ENCODE results near the gene DENND4C. TPM values are rescaled to one million over a fixed set of nuclear protein-coding genes. Genes with fewer than 3 reads are reported as not detected.
"Not testable (repeated sequence)": the region's sequence is repeated elsewhere in the genome, so short reads cannot be mapped to it uniquely, and the experiment has no call there.

DENND4C gene
- 91.5 TPM for total RNA-seq

GRCh38 chr9:19230355-19231125 lies at the start of gene DENND4C:
TSS of gene DENND4C (plus strand) at chr9:19230693. CDS start at chr9:19276175, 45,482 bp downstream.
- peaks cover 34% of the 10 kb centered on the region for H3K4me1 ChIP-seq (ENCODE audit: insufficient read depth, low read length)
- no peaks in the 10 kb centered on the region for H3K27me3 ChIP-seq (ENCODE audit: insufficient read depth, low read length)
- H3K4me3 ChIP-seq (ENCODE audit: low read length) = peak within 1 kb of the TSS; percentile 85
- no peaks in the 10 kb centered on the region for H3K9me3 ChIP-seq (ENCODE audit: low read depth, low read length)

GRCh38 chr9:19180991-19181390 lies 49.5 kb upstream of the DENND4C start:
- Histone ChIP-seq H3K4me3 (ENCODE audit: low read length) (no peak overlapping the region), H3K27me3 (ENCODE audit: insufficient read depth, low read length) (no peaks in the 10 kb centered on the region), H3K4me1 (ENCODE audit: insufficient read depth, low read length) (peaks cover 30% of the 10 kb centered on the region), H3K9me3 (ENCODE audit: low read depth, low read length) (no peaks in the 10 kb centered on the region)

- Histone ChIP-seq H3K4me1 (ENCODE audit: insufficient read depth, low read length) (peaks cover 30% of the 10 kb centered on the region), H3K9me3 (ENCODE audit: low read depth, low read length) (no peaks in the 10 kb centered on the region), H3K4me3 (ENCODE audit: low read length) (no peak overlapping the region), H3K27me3 (ENCODE audit: insufficient read depth, low read length) (no peaks in the 10 kb centered on the region)
Observed at GRCh38 chr9:19181561-19181960, 48.9 kb upstream of the DENND4C start.

- no peak overlapping the region for H3K4me3 ChIP-seq (ENCODE audit: low read length)
- no peaks in the 10 kb centered on the region for H3K9me3 ChIP-seq (ENCODE audit: low read depth, low read length)
- H3K27me3 ChIP-seq (ENCODE audit: insufficient read depth, low read length) = no peaks in the 10 kb centered on the region
- peaks cover 30% of the 10 kb centered on the region for H3K4me1 ChIP-seq (ENCODE audit: insufficient read depth, low read length)
Observed at GRCh38 chr9:19184144-19184917, 46.2 kb upstream of the DENND4C start.

GRCh38 chr9:19185191-19185590 lies 45.3 kb upstream of the DENND4C start:
- Histone ChIP-seq H3K27me3 (ENCODE audit: insufficient read depth, low read length) (no peaks in the 10 kb centered on the region), H3K4me3 (ENCODE audit: low read length) (no peak overlapping the region), H3K4me1 (ENCODE audit: insufficient read depth, low read length) (peaks cover 30% of the 10 kb centered on the region), H3K9me3 (ENCODE audit: low read depth, low read length) (no peaks in the 10 kb centered on the region)

- Histone ChIP-seq H3K4me1 (ENCODE audit: insufficient read depth, low read length) (peaks cover 30% of the 10 kb centered on the region), H3K4me3 (ENCODE audit: low read length) (no peak overlapping the region), H3K9me3 (ENCODE audit: low read depth, low read length) (no peaks in the 10 kb centered on the region), H3K27me3 (ENCODE audit: insufficient read depth, low read length) (no peaks in the 10 kb centered on the region)
Observed at GRCh38 chr9:19186232-19186631, 44.3 kb upstream of the DENND4C start.

GRCh38 chr9:19188771-19189170 lies 41.7 kb upstream of the DENND4C start:
- H3K27me3 ChIP-seq (ENCODE audit: insufficient read depth, low read length) = no peaks in the 10 kb centered on the region
- no peaks in the 10 kb centered on the region for H3K9me3 ChIP-seq (ENCODE audit: low read depth, low read length)
- peaks cover 13% of the 10 kb centered on the region for H3K4me1 ChIP-seq (ENCODE audit: insufficient read depth, low read length)
- H3K4me3 ChIP-seq (ENCODE audit: low read length) = no peak overlapping the region

- Histone ChIP-seq H3K9me3 (ENCODE audit: low read depth, low read length) (no peaks in the 10 kb centered on the region), H3K4me1 (ENCODE audit: insufficient read depth, low read length) (no peaks in the 10 kb centered on the region), H3K27me3 (ENCODE audit: insufficient read depth, low read length) (no peaks in the 10 kb centered on the region), H3K4me3 (ENCODE audit: low read length) (no peak overlapping the region)
Observed at GRCh38 chr9:19192202-19193028, 38.1 kb upstream of the DENND4C start.

GRCh38 chr9:19193029-19193324 lies 37.5 kb upstream of the DENND4C start:
- H3K4me3 ChIP-seq (ENCODE audit: low read length) = no peak overlapping the region
- H3K27me3 ChIP-seq (ENCODE audit: insufficient read depth, low read length) = no peaks in the 10 kb centered on the region
- H3K9me3 ChIP-seq (ENCODE audit: low read depth, low read length) = no peaks in the 10 kb centered on the region
- H3K4me1 ChIP-seq (ENCODE audit: insufficient read depth, low read length) = no peaks in the 10 kb centered on the region

GRCh38 chr9:19193358-19193973 lies 37.0 kb upstream of the DENND4C start:
- not testable (repeated sequence) for H3K27me3 ChIP-seq (ENCODE audit: insufficient read depth, low read length); H3K4me3 ChIP-seq (ENCODE audit: low read length); H3K4me1 ChIP-seq (ENCODE audit: insufficient read depth, low read length); H3K9me3 ChIP-seq (ENCODE audit: low read depth, low read length)

GRCh38 chr9:19198406-19198805 lies 32.1 kb upstream of the DENND4C start:
- Histone ChIP-seq H3K4me3 (ENCODE audit: low read length) (no peak overlapping the region), H3K27me3 (ENCODE audit: insufficient read depth, low read length) (no peaks in the 10 kb centered on the region), H3K9me3 (ENCODE audit: low read depth, low read length) (no peaks in the 10 kb centered on the region), H3K4me1 (ENCODE audit: insufficient read depth, low read length) (no peaks in the 10 kb centered on the region)

GRCh38 chr9:19199012-19199411 lies 31.5 kb upstream of the DENND4C start:
- Histone ChIP-seq H3K9me3 (ENCODE audit: low read depth, low read length) (no peaks in the 10 kb centered on the region), H3K27me3 (ENCODE audit: insufficient read depth, low read length) (no peaks in the 10 kb centered on the region), H3K4me3 (ENCODE audit: low read length) (no peak overlapping the region), H3K4me1 (ENCODE audit: insufficient read depth, low read length) (no peaks in the 10 kb centered on the region)

- Histone ChIP-seq H3K4me1 (ENCODE audit: insufficient read depth, low read length) (no peaks in the 10 kb centered on the region), H3K4me3 (ENCODE audit: low read length) (no peak overlapping the region), H3K27me3 (ENCODE audit: insufficient read depth, low read length) (no peaks in the 10 kb centered on the region), H3K9me3 (ENCODE audit: low read depth, low read length) (no peaks in the 10 kb centered on the region)
Observed at GRCh38 chr9:19200229-19200628, 30.3 kb upstream of the DENND4C start.

GRCh38 chr9:19201899-19202891 lies 28.3 kb upstream of the DENND4C start:
- Histone ChIP-seq H3K4me3 (ENCODE audit: low read length) (no peak overlapping the region), H3K27me3 (ENCODE audit: insufficient read depth, low read length) (no peaks in the 10 kb centered on the region), H3K4me1 (ENCODE audit: insufficient read depth, low read length) (no peaks in the 10 kb centered on the region), H3K9me3 (ENCODE audit: low read depth, low read length) (no peaks in the 10 kb centered on the region)

Measured in mononuclear cell (primary cell).